ENCODE measurements around the gene FIBP. TPM values are rescaled to one million over a fixed set of nuclear protein-coding genes. Genes with fewer than 3 reads are reported as not detected.

The FIBP gene
- polyA plus RNA-seq, 1 donor from 2014 or later = 248 TPM

GRCh38 chr11:65917434-65918210 is 29.4 kb upstream of the FIBP start:
- Histone ChIP-seq H3K79me2 (replicated peaks; ENCODE audit: insufficient read depth, low read length) (peaks cover 20% of the 10 kb centered on the region), H3K9ac (ENCODE audit: low read length) (peak overlapping the region; percentile 92), H3K27ac (ENCODE audit: low read length) (no peak overlapping the region), H3K9me2 (ENCODE audit: insufficient read depth, low read length) (no peaks in the 10 kb centered on the region), H4K20me1 (ENCODE audit: insufficient read depth) (no peaks in the 10 kb centered on the region), H2AFZ (ENCODE audit: low read depth, low read length) (no peak overlapping the region), H3K9me3 (ENCODE audit: low read length) (no peaks in the 10 kb centered on the region), H3F3A (ENCODE audit: insufficient read depth, low read length, poor library complexity, severe bottlenecking) (no peaks in the 10 kb centered on the region), H3K27me3 (ENCODE audit: insufficient read depth, low read depth, low read length) (no peaks in the 10 kb centered on the region), H3K36me3 (ENCODE audit: insufficient read depth, low read length) (no peaks in the 10 kb centered on the region), H3K4me2 (ENCODE audit: low read length) (peak overlapping the region; percentile 64), H3K4me3 (ENCODE audit: low read length) (peak overlapping the region; percentile 97)
- TF ChIP-seq EZH2 (IDR thresholded peaks at IDR 0.05; ENCODE audit: borderline replicate concordance, insufficient read depth, low read length, poor library complexity, severe bottlenecking) = no peak
- no peak for TF ChIP-seq MXI1 (conservative IDR thresholded peaks at IDR 0.05; ENCODE audit: poor library complexity, severe bottlenecking)
- no peak for TF ChIP-seq CTCF (IDR thresholded peaks at IDR 0.05; ENCODE audit: poor library complexity, severe bottlenecking)
- no peak for TF ChIP-seq REST (IDR thresholded peaks at IDR 0.05; ENCODE audit: borderline replicate concordance)
- no peak for TF ChIP-seq TAF1 (IDR thresholded peaks at IDR 0.05; ENCODE audit: low read depth)
- TF ChIP-seq POLR2AphosphoS5 (IDR thresholded peaks at IDR 0.05) = no peak

- no peaks in the 10 kb centered on the region for H4K20me1 ChIP-seq (ENCODE audit: insufficient read depth)
- no peaks in the 10 kb centered on the region for H3K9me2 ChIP-seq (ENCODE audit: insufficient read depth, low read length)
- H3K79me2 ChIP-seq (replicated peaks; ENCODE audit: insufficient read depth, low read length) = peaks cover 20% of the 10 kb centered on the region
- no peaks in the 10 kb centered on the region for H3F3A ChIP-seq (ENCODE audit: insufficient read depth, low read length, poor library complexity, severe bottlenecking)
- no peaks in the 10 kb centered on the region for H3K9me3 ChIP-seq (ENCODE audit: low read length)
- H2AFZ ChIP-seq (ENCODE audit: low read depth, low read length) = no peak overlapping the region
- no peak for TF ChIP-seq RAD21 (conservative IDR thresholded peaks at IDR 0.05)
- TF ChIP-seq REST (IDR thresholded peaks at IDR 0.05; ENCODE audit: borderline replicate concordance) = no peak
- no peak for TF ChIP-seq CTCF (IDR thresholded peaks at IDR 0.05; ENCODE audit: poor library complexity, severe bottlenecking)
- no peak for TF ChIP-seq EP300 (conservative IDR thresholded peaks at IDR 0.05; ENCODE audit: poor library complexity, severe bottlenecking)
- no peak for TF ChIP-seq SMC3 (conservative IDR thresholded peaks at IDR 0.05; ENCODE audit: poor library complexity)
- TF ChIP-seq POLR2AphosphoS5 (IDR thresholded peaks at IDR 0.05) = no peak
- TF ChIP-seq MXI1 (conservative IDR thresholded peaks at IDR 0.05; ENCODE audit: poor library complexity, severe bottlenecking) = no peak
- no peak for TF ChIP-seq TAF1 (IDR thresholded peaks at IDR 0.05; ENCODE audit: low read depth)
- no peak overlapping the region for H3K4me3 ChIP-seq (ENCODE audit: low read length)
- no peak overlapping the region for H3K4me2 ChIP-seq (ENCODE audit: low read length)
- no peaks in the 10 kb centered on the region for H3K36me3 ChIP-seq (ENCODE audit: insufficient read depth, low read length)
- H3K27ac ChIP-seq (ENCODE audit: low read length) = no peak overlapping the region
- no peak overlapping the region for H3K9ac ChIP-seq (ENCODE audit: low read length)
- H3K27me3 ChIP-seq (ENCODE audit: insufficient read depth, low read depth, low read length) = no peaks in the 10 kb centered on the region
Observed at GRCh38 chr11:65917077-65917433, 28.8 kb upstream of the FIBP start.

All from neural cell (in vitro differentiated cells).